GM12875 (cell line): ENCODE data around the gene BPIFB6.

Source experiments
- H3K4me3 ChIP-seq: one replicate; pipeline ENCODE4 v1.5.1; 2011; ENCODE audit warnings: low read depth, low read length, control low read depth
- CTCF ChIP-seq: IDR thresholded peaks from 2 replicates; pipeline ENCODE4 v1.5.1; 2011; ENCODE audit warnings: low read depth, mild to moderate bottlenecking, control low read depth, inconsistent platforms, low read length, moderate library complexity, borderline replicate concordance; ENCODE audit not compliant: insufficient read depth

BPIFB6 gene

GRCh38 chr20:33082546-33082945, 51.1 kb downstream of the BPIFB6 start:
- no peak overlapping the region for H3K4me3 ChIP-seq
- TF ChIP-seq CTCF: no peak

- no peak overlapping the region for H3K4me3 ChIP-seq
- no peak for TF ChIP-seq CTCF
These were observed 52.3 kb downstream of the BPIFB6 start for GRCh38 chr20:33083544-33084340.

- no peak for TF ChIP-seq CTCF
These were observed 53.3 kb downstream of the BPIFB6 start for GRCh38 chr20:33084722-33085121.

GRCh38 chr20:33086052-33086722, 54.7 kb downstream of the BPIFB6 start:
- TF ChIP-seq CTCF: no peak
- no peak overlapping the region for H3K4me3 ChIP-seq

More at GRCh38 chr20:33084722-33085121, 53.3 kb downstream of the BPIFB6 start:
- no peak overlapping the region for H3K4me3 ChIP-seq

DNA sequence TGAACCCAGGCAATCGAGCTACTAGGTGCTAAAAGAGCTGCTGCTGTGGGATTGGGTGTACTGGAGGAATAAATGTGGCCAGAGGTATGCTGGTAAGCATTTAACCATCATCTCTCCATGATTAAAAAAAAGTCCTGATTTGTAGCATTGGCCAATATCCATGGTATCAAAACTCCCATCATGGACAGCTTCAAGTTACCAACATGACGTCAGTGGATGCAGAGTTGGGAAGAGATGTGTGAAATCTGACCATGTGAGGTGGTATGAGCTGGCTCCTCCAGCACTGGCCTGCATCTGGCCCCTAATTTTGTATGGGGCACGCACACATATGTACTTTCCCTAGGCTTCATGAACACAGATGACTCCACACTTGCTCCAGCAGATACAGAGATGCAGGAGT, 59.7 kb downstream of the BPIFB6 start:
- no peak overlapping the region for H3K4me3 ChIP-seq
- no peak for TF ChIP-seq CTCF

GRCh38 chr20:33091693-33092092, 60.2 kb downstream of the BPIFB6 start:
- H3K4me3 ChIP-seq: no peak overlapping the region
- TF ChIP-seq CTCF: no peak

GRCh38 chr20:33092361-33092760, 60.9 kb downstream of the BPIFB6 start:
- TF ChIP-seq CTCF: no peak
- H3K4me3 ChIP-seq: no peak overlapping the region
